COLO668 (cell line): Measurements from ENCODE around the gene MRPL55.

Experiments
- DNase-seq: peaks from one replicate; lab custom pipeline; 2025; ENCODE audit not compliant: unreplicated experiment; lab: John Stamatoyannopoulos, UW

Gene MRPL55

GRCh38 chr1:228109073-228109961 is at the start of gene MRPL55:
Gene MRPL55, minus strand, starts transcription at chr1:228109299. Its CDS starts 1,039 bp downstream, at chr1:228108260.
- peak; percentile 98 for DNase-seq

- no peak for DNase-seq
Observed at GRCh38 chr1:228158151-228159007, 49.3 kb upstream of the MRPL55 start.

- DNase-seq, result no peak
Observed at GRCh38 chr1:228157729-228158126, 48.6 kb upstream of the MRPL55 start.

- DNase-seq, result no peak
Observed at GRCh38 chr1:228156941-228157728, 48.0 kb upstream of the MRPL55 start.

- no peak for DNase-seq
Observed at GRCh38 chr1:228156515-228156881, 47.4 kb upstream of the MRPL55 start.

- no peak for DNase-seq
Observed at GRCh38 chr1:228155596-228156514, 46.8 kb upstream of the MRPL55 start.

GRCh38 chr1:228154670-228155571 is 45.8 kb upstream of the MRPL55 start:
- DNase-seq, result no peak

GRCh38 chr1:228154021-228154669 is 45.0 kb upstream of the MRPL55 start:
- no peak for DNase-seq

- DNase-seq, result no peak
Observed at GRCh38 chr1:228152918-228153258, 43.8 kb upstream of the MRPL55 start.

GRCh38 chr1:228152097-228152917 is 43.2 kb upstream of the MRPL55 start:
- DNase-seq, result no peak

- no peak for DNase-seq
Observed at GRCh38 chr1:228151180-228151925, 42.3 kb upstream of the MRPL55 start.

GRCh38 chr1:228150461-228151179 is 41.5 kb upstream of the MRPL55 start:
- no peak for DNase-seq

GRCh38 chr1:228150120-228150460 is 41.0 kb upstream of the MRPL55 start:
- no peak for DNase-seq

GRCh38 chr1:228149406-228150119 is 40.5 kb upstream of the MRPL55 start, which contains the start of gene GJC2:
Gene GJC2, plus strand, starts transcription at chr1:228149930. Its CDS starts 7,829 bp downstream, at chr1:228157759.
- no peak for DNase-seq

GRCh38 chr1:228148935-228149405 is 39.9 kb upstream of the MRPL55 start:
- DNase-seq, result no peak
